Activated CD4-positive, alpha-beta T cell treated with anti-CD3 and anti-CD28 coated beads, Interleukin-2, Interleukin-6, amounts not matched to agents 100 ng/mL and 50 ng/mL, durations not matched to agents 16 hours and 8 hours (primary cell): Measurements from ENCODE around the gene KSR1.
"Not testable (repeated sequence)": the region's sequence is repeated elsewhere in the genome, so short reads cannot be mapped to it uniquely, and the experiment has no call there.

Experiments
- DNase-seq: peaks from one replicate; pipeline ENCODE4 v3.0.0-alpha.2; 2020

The KSR1 gene

DNA sequence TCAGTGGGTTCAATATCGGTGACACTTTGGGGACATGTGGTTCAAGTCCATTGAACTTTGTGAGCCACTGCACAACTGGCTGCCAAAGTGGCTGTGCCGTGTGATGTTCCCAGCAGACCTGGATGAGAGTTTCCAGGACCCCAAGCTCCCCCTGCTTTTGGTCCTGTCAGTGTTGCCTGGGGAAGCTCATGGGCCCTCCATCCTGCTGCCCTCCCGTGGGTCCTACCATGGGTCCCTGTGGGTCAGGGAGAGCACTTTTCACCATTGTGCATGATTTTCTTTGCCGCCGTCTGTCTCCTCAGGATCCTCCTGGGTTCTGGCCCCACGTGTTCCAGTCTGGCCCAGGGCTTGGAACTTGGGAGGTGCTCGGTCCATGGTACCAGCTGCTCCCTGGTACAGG is 212.9 kb downstream of the KSR1 start:
- DNase-seq, result no peak

DNA sequence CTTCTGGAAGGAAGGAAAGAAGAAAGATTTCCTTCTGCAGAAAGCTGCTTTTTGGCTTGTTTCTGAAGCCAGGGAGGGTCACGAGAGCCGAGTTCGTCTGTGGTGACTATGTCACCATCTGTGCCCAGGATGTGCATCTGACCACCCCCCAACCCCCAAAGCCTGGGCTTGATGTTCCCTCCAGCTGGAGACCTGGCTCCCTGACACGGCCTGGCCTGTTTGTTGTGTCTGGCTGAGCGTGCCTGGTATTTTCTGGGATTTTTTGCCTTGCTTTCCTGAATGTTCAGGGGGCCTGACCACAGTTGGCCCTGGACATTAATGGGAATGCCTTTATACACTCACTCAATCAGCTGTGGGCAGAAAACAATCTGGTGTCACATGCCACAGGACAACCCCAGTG is 213.6 kb downstream of the KSR1 start:
- DNase-seq, result no peak

DNA sequence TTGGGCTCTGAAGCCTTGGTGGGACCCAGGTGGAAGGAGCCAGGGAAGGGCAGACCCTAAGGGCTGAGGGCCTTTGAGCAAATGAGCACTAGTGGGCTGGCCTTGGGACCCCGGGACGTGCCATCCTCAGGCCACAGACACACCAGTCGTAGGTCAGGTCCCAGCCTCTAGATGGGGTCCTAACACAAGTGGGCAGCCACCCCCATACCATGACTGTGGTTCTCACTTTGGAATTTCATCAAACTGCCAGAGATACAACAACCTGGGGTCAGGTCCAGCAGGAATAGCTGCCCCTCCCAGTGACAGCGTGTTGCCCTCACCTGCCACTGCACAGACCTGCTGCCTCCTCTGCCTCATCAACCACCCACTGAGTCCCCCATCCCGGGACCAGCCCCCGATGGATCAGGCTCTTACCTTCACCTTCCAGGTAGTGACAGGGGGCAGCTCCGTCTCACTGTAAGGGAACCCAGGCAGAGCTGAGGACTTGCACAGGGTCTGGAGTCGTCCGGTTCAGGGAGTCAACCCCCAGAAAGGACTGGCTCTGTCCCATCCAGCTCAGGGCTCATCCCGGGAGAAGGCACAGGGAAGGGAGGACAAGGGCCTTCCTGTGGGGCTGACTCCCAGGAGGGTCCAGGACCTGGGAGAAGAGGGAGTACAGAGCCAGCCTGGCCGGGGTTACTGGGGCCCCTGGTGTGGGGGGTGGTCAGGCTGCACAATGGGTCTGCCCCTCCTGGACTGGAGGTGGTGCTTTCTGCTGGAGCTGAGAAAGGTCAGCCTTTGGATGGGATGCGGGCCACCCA is 214.7 kb downstream of the KSR1 start:
- no peak for DNase-seq

DNA sequence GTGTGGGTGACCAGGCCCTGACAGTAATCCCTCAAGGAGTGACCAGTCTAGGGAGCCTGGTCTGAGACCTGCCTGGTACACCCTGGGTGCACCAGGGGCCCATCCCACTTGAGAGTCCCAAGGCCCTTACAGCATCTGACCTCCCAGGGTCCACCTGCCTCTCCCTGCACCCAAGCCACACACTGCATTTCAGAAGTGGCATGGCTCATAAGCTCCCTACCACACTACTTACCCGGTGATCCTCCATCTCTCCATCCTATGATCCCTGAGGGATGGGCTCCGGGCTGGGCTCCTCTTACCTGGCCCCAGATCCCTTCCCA is 215.3 kb downstream of the KSR1 start:
- no peak for DNase-seq

DNA sequence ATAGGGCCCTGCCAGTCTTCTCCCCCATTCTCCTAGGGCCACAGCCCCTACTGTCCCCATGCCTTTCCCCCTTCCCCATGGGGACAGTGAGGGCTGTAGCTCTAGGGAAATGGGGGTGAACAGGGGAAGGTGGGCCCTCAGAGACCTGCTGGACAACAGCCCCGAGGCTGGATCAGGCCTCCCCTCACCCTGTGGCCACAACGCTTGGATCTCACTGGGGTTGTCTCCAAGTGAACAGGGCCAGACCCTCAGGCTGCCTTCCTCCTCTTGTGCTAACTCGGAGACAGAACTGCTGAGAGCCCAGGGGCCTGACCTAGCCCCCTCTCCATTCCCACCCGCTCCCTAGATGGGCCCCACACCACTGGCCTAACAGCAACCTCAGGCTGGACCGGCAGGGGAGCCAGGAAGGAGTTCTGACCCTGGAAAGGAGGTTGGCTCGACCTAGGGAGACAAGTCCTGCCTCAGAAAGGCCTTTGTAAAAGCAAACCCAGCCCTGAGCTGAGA is 215.8 kb downstream of the KSR1 start:
- DNase-seq, result not testable (repeated sequence)

DNA sequence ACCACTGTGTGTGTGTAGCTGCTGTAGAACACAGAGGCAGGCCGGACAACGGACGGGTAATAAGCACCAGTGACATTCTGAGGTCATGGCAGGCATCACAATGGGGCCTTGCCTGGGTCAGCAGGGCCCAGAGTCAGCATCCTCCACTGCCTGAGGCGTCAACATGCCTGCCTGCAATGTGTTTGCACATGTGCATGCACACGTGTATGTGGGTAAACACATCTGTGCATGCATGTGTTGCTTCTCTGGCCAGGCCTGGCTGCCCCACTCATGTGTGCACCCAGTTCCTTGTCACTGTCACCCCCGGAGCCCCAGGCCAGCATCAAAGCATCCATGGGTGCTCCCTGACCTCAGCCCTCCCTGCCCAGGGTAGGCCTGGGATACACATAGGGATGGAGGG is 218.1 kb downstream of the KSR1 start:
- DNase-seq, result no peak
